ENCODE measurements around the gene SUV39H2. TPM values are rescaled to one million over a fixed set of nuclear protein-coding genes. Genes with fewer than 3 reads are reported as not detected.
"Not testable (repeated sequence)": the region's sequence is repeated elsewhere in the genome, so short reads cannot be mapped to it uniquely, and the experiment has no call there.

SUV39H2 gene
- total RNA-seq, 1 donor from 2014 or later: 39.9 TPM

GRCh38 chr10:14859775-14860174 is 18.9 kb upstream of the SUV39H2 start:
- Mint-ChIP-seq H3K36me3 (ENCODE audit: insufficient read depth) (peaks cover 12% of the 10 kb centered on the region), H3K27me3 (no peaks in the 10 kb centered on the region), H3K9me3 (ENCODE audit: low read depth) (no peaks in the 10 kb centered on the region), H3K4me3 (ENCODE audit: low read depth) (no peak overlapping the region), H3K27ac (no peak overlapping the region), H3K4me1 (ENCODE audit: low read depth) (peaks cover 4% of the 10 kb centered on the region)
- no peak for DNase-seq (ENCODE audit: low spot score, unreplicated experiment)
- no peak for TF ChIP-seq CTCF (IDR thresholded peaks at IDR 0.05; ENCODE audit: unreplicated experiment)

GRCh38 chr10:14860791-14861190 is 17.9 kb upstream of the SUV39H2 start:
- no peak for DNase-seq (ENCODE audit: low spot score, unreplicated experiment)
- Mint-ChIP-seq H3K4me3 (ENCODE audit: low read depth) (no peak overlapping the region), H3K27ac (no peak overlapping the region), H3K9me3 (ENCODE audit: low read depth) (no peaks in the 10 kb centered on the region), H3K27me3 (no peaks in the 10 kb centered on the region), H3K36me3 (ENCODE audit: insufficient read depth) (peaks cover 15% of the 10 kb centered on the region), H3K4me1 (ENCODE audit: low read depth) (peaks cover 4% of the 10 kb centered on the region)
- no peak for TF ChIP-seq CTCF (IDR thresholded peaks at IDR 0.05; ENCODE audit: unreplicated experiment)

GRCh38 chr10:14864466-14864865 is 14.2 kb upstream of the SUV39H2 start:
- not testable (repeated sequence) for H3K4me3 Mint-ChIP-seq (ENCODE audit: low read depth); H3K9me3 Mint-ChIP-seq (ENCODE audit: low read depth); DNase-seq (ENCODE audit: low spot score, unreplicated experiment); H3K27me3 Mint-ChIP-seq; H3K4me1 Mint-ChIP-seq (ENCODE audit: low read depth); H3K27ac Mint-ChIP-seq
- H3K36me3 Mint-ChIP-seq (ENCODE audit: insufficient read depth): peaks cover 12% of the 10 kb centered on the region

- not testable (repeated sequence) for H3K4me3 Mint-ChIP-seq (ENCODE audit: low read depth); H3K27me3 Mint-ChIP-seq; H3K4me1 Mint-ChIP-seq (ENCODE audit: low read depth); H3K27ac Mint-ChIP-seq; H3K9me3 Mint-ChIP-seq (ENCODE audit: low read depth); DNase-seq (ENCODE audit: low spot score, unreplicated experiment)
- H3K36me3 Mint-ChIP-seq (ENCODE audit: insufficient read depth): peaks cover 14% of the 10 kb centered on the region
These were observed 13.8 kb upstream of the SUV39H2 start for GRCh38 chr10:14864871-14865270.

- no peak for DNase-seq (ENCODE audit: low spot score, unreplicated experiment)
- Mint-ChIP-seq H3K4me3 (ENCODE audit: low read depth) (no peak overlapping the region), H3K27me3 (no peaks in the 10 kb centered on the region), H3K9me3 (ENCODE audit: low read depth) (no peaks in the 10 kb centered on the region), H3K27ac (no peak overlapping the region), H3K36me3 (ENCODE audit: insufficient read depth) (peaks cover 1% of the 10 kb centered on the region), H3K4me1 (ENCODE audit: low read depth) (peaks cover 3% of the 10 kb centered on the region)
- TF ChIP-seq CTCF (IDR thresholded peaks at IDR 0.05; ENCODE audit: unreplicated experiment): no peak
These were observed 5.4 kb upstream of the SUV39H2 start for GRCh38 chr10:14873090-14873760.

GRCh38 chr10:14875941-14876340 is 2.7 kb upstream of the SUV39H2 start:
- H3K27me3 Mint-ChIP-seq: no peaks in the 10 kb centered on the region
- H3K4me1 Mint-ChIP-seq (ENCODE audit: low read depth): peaks cover 14% of the 10 kb centered on the region
- H3K36me3 Mint-ChIP-seq (ENCODE audit: insufficient read depth): no peaks in the 10 kb centered on the region
- H3K27ac Mint-ChIP-seq: no peak overlapping the region
- no peak for TF ChIP-seq CTCF (IDR thresholded peaks at IDR 0.05; ENCODE audit: unreplicated experiment)
- no peaks in the 10 kb centered on the region for H3K9me3 Mint-ChIP-seq (ENCODE audit: low read depth)
- H3K4me3 Mint-ChIP-seq (ENCODE audit: low read depth): no peak overlapping the region
- no peak for DNase-seq (ENCODE audit: low spot score, unreplicated experiment)

All from progenitor cell of endocrine pancreas (in vitro differentiated cells).